Skin of body (tissue), 2 donors: ENCODE measurements around the gene MBNL2. TPM values are rescaled to one million over a fixed set of nuclear protein-coding genes. Genes with fewer than 3 reads are reported as not detected.

Experiments used
- DNase-seq: peaks from one replicate; lab custom pipeline; 2025; lab: John Stamatoyannopoulos, UW
- total RNA-seq: library from RNA; depleted of rRNA; stranded (reverse); fragments of >200 nt; gene quantifications from one replicate; pipeline ENCODE4 v1.2.3, GENCODE V29; 2014

MBNL2 gene
- total RNA-seq, 1 donor from 2014 or later: 73.4 TPM

DNA sequence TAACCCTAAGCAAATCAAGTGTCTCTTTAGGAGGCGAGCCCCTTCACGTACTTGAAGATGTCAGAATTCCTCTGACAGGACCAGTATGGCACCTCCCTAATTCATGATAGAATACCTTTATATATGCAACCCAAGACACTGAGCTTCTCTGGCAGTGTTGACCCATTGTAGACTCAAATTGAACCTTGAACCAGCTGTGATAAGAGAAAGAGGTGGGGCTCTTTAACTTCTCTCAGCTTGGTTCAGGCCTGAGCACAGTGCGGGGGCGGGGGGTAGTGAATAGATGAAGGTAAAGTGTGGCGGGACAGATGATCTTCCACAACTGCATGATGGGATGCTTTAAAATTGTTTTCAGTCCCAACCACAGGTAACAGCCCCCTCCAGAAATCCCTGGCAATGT, 12.1 kb downstream of the MBNL2 start:
- no peak for DNase-seq

DNA sequence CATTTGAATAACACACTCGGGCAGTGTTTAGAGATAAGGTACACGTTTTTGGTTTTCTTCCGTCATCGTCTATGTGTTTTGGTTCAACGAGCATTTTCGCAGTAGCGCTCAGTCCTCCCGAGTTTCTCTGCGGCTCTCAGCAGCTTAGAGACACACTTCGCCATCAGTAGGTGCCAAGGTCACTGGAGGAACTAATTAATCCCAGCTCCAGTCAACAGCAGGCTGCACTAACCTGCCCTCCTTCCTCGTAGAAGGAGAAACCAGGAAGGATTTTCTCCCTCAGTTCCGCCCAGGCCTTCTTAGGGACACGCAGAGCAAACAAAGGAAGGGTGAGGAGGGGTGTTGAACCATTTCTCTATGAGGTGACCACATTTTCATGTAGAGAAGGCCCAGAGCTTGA, 12.6 kb downstream of the MBNL2 start:
- no peak for DNase-seq

GRCh38 chr13:97235549-97236231, 13.6 kb downstream of the MBNL2 start:
- DNase-seq: no peak

GRCh38 chr13:97237388-97237787, 15.3 kb downstream of the MBNL2 start:
- DNase-seq: no peak

DNA sequence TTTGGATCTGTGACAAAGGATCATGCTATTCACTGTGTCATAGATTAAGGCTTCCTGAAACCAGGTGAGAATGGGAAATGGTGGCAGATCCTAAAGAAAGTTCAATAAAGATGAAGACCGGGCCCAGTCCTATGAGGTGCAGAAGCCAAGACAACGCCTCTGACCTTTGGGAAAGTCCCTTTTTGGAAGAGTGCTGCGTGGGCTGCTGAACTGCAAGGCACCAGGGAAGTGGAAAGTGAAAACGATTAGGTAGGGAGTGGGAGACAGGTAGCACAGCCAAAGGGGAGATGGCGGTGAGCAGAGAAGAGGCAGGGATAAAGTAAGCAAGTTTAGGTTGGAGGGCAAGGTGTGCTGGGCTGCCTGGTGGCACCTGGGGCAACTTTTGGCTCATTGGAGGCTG, 16.3 kb downstream of the MBNL2 start:
- DNase-seq: no peak

DNA sequence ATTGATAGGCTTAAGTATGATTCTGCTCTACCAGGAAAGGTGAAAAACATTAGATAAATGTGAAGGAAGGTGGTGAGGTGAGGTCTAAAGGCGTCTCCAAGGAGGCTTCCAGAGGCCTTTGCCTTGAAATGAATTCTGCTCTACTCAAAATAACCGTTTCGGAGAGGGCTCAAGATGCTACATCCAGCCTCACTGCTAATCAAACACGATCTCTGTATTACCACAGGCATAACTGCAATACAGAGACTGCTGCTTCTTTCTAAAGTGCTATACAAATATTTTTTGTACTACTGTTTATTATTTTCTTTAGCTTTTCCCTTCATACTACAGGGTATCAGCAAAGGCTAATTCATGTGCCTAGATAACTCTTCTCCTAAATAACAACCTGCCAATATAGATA, 16.8 kb downstream of the MBNL2 start:
- DNase-seq: no peak

- DNase-seq: no peak
Observed at GRCh38 chr13:97239306-97239705, 17.2 kb downstream of the MBNL2 start.

- DNase-seq: no peak
Observed at GRCh38 chr13:97239943-97240787, 18.0 kb downstream of the MBNL2 start.

DNA sequence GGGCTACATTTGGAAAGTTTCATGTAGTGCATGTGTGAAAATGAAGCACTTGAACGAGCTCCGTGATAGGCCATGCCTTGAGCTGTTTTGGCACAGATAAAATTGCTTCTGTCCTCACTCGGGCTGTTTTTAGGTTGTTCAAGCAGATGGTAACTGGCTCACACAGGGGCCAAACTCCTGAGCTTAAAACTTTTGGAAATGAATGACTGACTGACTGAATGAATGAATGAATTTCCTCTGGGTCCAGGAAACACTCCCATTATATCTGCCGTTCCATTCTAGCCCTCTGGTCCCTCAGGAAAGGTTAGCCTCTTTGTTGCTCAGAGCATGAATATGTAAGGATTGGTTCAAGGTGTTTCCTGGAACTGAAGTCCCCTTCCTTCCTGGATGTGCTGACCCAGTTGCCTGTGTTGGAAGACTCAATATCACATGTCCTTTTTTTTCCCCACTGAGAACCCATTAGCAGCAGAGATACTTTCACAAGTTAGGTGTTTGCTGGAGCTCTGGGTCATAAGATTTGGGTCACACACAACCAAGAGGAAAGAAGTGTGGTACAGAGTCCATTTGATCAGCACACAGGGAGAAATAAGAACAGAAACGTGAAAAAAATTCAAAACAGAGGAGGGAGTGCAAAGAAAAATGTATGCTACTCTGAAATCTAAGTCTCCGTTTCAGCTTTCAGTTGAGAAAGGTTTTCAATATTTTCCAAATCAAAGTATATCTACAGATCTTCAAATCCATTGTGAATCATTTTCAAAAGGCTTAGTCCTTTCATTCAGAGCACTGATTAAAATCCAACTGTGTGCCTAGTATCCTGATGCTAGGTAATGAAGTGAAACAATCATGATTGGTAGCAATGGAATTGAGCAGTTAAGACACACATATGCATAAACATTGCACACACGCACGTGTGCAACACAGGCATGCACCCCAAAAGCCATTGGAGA, 18.9 kb downstream of the MBNL2 start:
- no peak for DNase-seq

- no peak for DNase-seq
Observed at GRCh38 chr13:97241761-97242160, 19.6 kb downstream of the MBNL2 start.

- DNase-seq: no peak
Observed at GRCh38 chr13:97242755-97243497, 20.8 kb downstream of the MBNL2 start.

- DNase-seq: no peak
Observed at GRCh38 chr13:97243915-97244781, 22.0 kb downstream of the MBNL2 start.

DNA sequence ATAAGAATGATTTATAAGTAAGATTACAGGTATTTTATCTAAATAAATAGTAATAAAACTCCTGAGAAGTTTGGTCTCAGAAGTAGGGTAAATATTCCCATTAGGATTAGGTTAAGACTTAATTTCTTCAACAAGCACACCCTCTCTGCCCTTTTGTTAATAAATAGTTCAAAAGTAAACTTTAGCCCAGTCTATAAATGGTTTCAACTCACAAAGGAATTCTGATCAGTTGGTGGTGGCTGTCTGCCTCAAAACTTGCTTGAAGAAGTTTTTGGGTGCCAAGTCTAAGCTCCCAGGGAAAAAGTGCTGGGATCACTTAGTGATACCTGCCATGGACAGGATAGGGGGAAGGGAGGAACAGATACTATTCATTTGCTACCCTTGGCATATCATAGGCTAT, 22.9 kb downstream of the MBNL2 start:
- DNase-seq: no peak

DNA sequence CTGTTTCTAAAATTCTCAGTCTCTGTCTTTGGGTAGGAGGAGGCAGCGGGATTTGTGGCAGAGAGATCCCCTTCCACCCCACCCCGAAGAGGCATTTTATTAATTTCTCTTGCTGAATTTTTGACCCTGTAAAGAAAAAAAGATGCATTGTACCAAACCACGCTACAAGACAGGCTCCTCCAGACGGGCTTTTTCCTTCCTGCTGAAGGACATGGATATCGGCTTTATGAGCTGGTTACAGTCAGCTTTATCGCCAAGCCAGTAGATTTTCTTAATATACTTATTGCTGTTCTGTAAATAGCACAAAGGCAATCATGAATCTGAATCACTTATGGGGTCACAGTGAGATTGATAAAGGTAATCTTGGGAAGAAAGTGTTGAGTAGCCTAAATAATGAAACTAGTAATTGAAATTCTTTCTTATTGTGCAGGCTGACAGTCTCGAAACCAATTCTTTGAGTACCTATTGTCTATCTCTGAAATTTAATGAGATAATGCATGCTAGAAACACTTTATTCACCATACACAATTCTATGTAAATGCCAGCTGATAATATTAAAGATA, 24.5 kb downstream of the MBNL2 start:
- DNase-seq: no peak

DNA sequence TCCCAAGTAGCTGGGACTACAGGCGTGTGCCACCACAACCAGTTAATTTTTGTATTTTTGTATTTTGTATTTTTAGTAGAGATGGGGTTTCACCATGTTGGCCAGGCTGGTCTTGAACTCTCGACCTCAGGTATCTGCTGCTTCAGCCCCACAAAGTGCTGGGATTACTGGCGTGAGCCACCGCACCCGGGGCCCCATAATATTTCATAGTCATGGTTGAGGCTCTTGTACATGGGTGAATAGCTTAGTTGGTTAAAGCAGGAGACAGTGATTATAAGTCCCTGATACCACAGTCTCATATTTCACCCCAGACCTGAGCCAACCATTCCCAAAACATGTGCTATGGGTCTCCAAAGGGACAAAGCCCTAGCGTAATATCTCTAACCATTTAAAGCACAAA, 26.1 kb downstream of the MBNL2 start:
- DNase-seq: no peak

GRCh38 chr13:97249093-97249795, 27.1 kb downstream of the MBNL2 start:
- peak; percentile 42 for DNase-seq

DNA sequence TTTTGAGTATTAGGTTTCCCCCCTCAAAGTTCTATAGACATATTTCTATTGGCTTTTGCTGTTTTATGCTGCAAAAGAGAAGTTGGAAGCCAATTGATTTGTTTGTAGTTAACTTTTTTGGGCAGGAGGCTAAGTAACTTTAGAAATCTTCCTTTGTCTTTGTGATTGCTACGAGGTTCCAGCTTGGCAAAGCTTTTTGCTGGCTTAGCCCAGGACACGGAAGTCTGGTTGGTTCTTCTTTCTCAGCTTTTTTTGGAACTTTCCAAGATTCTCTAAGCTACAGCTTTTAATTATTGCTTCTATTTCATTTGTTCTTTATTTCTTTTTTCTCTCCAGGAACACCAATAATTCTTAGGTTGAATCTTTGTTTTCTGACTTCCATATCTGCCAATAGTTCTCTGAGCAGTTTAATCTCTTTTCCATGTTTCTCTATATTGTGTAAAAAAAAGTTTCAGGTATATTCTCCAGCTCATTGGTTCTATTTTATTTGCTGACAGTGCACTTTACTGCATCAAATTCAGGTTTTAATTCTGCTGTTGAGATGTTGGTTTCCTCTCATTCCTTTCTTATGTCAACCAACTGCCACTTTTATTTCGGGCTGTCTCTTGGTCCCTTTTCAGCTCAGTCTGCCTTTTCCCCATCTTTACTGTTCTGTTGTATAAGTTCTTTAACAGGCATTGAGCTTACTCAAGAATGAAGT, 27.8 kb downstream of the MBNL2 start:
- DNase-seq: no peak

GRCh38 chr13:97250560-97250959, 28.4 kb downstream of the MBNL2 start:
- DNase-seq: no peak

GRCh38 chr13:97252735-97253134, 30.6 kb downstream of the MBNL2 start:
- no peak for DNase-seq
